ENCODE measurements around the gene CDH15. TPM values are rescaled to one million over a fixed set of nuclear protein-coding genes. Genes with fewer than 3 reads are reported as not detected.
"Not testable (repeated sequence)": the region's sequence is repeated elsewhere in the genome, so short reads cannot be mapped to it uniquely, and the experiment has no call there.

The CDH15 gene
- total RNA-seq, 1 donor: not detected

DNA sequence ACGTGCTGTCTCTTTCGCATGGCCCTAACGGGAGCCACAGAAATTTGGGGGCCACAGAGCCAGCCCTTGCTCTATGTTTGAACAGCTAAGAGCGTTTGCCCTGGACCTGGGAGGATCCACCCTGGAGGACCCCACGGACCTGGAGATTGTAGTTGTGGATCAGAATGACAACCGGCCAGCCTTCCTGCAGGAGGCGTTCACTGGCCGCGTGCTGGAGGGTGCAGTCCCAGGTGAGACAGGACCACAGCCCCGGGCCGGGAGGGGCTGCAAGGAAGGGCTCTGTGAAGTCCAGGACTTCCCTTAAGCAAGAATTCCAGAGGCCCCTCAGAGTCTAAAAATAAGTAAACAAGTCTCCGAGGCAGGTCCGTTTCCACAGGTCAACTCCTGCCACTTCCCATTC is 11.9 kb downstream of the CDH15 start:
- Histone ChIP-seq H3K4me1 (ENCODE audit: insufficient read depth, low read length) (no peaks in the 10 kb centered on the region), H3K27me3 (ENCODE audit: insufficient read depth, low read length) (no peaks in the 10 kb centered on the region), H3K9me3 (ENCODE audit: low read depth, low read length) (no peaks in the 10 kb centered on the region)

DNA sequence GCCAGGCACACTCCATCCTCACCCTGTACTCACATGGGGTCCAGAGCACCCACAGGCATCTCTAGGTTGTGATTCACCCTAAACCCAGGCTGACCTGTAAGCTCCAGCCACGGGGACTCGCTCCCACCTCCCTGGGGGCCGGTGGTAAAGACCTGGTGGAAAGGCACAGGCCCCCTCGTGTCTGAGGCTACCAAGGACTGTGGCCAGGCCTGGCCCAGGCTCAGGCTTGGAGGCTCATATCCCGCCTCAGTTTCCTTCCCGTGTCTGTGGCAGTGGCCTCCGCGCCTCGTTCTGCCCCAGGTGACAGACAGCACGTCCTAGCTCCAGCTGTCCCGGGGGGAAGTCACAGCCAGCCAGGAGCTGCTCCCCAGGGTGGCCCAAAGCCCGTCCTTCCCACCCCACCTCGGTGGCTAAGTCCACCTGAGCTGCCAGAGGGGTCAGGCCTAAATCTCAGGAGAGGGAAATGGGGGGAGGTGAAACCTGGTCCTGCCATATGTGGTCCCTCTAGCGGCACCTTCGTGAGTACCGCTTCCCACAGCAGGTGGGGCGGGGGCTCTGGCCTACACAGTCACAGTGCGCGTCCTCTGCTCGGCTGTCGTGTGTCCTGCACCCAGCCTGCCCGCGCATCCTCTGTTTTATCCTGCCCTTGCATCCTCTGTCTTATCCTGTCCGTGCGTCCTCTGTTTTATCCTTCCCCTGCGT is 12.6 kb downstream of the CDH15 start:
- H3K4me3 ChIP-seq (ENCODE audit: low read length): no peak overlapping the region
- no peaks in the 10 kb centered on the region for H3K27me3 ChIP-seq (ENCODE audit: insufficient read depth, low read length)
- no peaks in the 10 kb centered on the region for H3K4me1 ChIP-seq (ENCODE audit: insufficient read depth, low read length)
- H3K9me3 ChIP-seq (ENCODE audit: low read depth, low read length): no peaks in the 10 kb centered on the region

More for the DNA sequence above, 11.9 kb downstream of the CDH15 start:
- H3K4me3 ChIP-seq (ENCODE audit: low read length): no peak overlapping the region

DNA sequence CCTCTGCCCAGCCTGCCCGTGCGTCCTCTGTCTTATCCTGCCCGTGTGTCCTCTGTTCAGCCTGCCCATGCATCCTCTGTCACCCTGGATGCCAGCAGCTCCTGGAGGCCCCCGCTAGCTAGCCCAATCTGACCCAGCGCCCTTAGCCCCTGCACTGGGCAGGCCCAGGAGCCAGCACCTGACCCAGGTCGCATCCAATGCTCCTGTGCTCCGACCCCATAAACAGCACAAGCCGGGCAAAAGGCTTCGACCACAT is 13.1 kb downstream of the CDH15 start:
- H3K9me3 ChIP-seq (ENCODE audit: low read depth, low read length): no peaks in the 10 kb centered on the region
- H3K4me1 ChIP-seq (ENCODE audit: insufficient read depth, low read length): no peaks in the 10 kb centered on the region
- no peaks in the 10 kb centered on the region for H3K27me3 ChIP-seq (ENCODE audit: insufficient read depth, low read length)
- H3K4me3 ChIP-seq (ENCODE audit: low read length): no peak overlapping the region

DNA sequence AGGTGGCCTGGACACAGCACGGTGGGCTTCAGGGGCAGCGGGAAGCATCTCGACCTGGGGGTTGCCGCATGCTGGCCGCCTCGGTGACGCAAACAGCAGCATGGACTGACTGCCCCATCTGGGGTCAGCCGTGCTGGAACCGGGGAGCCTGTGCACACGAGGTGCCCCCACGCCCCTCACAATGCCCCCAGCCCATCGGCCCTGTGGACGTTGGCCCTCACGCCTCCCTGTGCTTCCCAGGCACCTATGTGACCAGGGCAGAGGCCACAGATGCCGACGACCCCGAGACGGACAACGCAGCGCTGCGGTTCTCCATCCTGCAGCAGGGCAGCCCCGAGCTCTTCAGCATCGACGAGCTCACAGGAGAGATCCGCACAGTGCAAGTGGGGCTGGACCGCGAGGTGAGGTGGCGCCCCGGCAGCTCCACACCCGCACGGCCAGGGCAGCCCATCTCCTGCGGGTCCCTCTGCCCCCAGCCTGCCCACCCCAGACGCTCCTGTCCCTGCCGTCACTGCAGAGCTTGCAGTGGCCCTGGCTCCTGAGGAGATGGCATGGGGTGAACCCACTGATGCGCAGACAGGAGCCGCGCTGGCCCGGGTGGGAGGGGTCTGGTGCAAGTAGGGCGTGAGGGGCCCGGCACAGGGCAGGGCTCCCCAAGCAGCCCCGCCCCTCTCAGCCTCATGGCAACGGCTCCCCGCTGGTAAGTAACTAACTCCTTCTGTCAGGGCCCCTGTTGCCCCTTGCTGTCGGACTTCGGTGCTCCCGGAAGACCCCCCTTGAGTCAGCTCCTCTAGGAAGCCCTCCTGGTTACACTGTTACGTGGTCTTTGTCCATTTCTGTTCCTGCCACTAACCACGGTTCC is 13.6 kb downstream of the CDH15 start:
- Histone ChIP-seq H3K4me3 (ENCODE audit: low read length) (no peak overlapping the region), H3K4me1 (ENCODE audit: insufficient read depth, low read length) (no peaks in the 10 kb centered on the region), H3K9me3 (ENCODE audit: low read depth, low read length) (no peaks in the 10 kb centered on the region), H3K27me3 (ENCODE audit: insufficient read depth, low read length) (no peaks in the 10 kb centered on the region)

DNA sequence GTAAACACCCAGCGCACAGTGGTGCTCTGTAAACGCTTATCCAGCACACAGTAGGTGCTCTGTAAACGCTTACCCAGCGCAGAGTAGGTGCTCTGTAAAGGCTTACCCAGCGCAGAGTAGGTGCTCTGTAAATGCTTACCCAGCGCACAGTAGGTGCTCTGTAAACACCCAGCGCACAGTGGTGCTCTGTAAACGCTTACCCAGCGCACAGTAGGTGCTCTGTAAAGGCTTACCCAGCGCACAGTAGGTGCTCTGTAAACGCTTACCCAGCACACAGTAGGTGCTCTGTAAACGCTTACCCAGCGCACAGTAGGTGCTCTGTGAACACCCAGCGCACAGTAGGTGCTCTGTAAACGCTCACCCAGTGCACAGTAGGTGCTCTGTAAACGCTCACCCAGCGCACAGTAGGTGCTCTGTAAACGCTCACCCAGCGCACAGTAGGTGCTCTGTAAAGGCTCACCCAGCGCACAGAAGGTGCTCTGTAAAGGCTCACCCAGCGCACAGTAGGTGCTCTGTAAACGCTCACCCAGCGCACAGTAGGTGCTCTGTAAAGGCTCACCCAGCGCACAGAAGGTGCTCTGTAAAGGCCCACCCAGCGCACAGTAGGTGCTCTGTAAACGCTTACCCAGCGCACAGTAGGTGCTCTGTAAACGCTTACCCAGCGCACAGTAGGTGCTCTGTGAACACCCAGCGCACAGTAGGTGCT is 14.5 kb downstream of the CDH15 start:
- not testable (repeated sequence) for H3K4me3 ChIP-seq (ENCODE audit: low read length); H3K4me1 ChIP-seq (ENCODE audit: insufficient read depth, low read length); H3K27me3 ChIP-seq (ENCODE audit: insufficient read depth, low read length); H3K9me3 ChIP-seq (ENCODE audit: low read depth, low read length)

DNA sequence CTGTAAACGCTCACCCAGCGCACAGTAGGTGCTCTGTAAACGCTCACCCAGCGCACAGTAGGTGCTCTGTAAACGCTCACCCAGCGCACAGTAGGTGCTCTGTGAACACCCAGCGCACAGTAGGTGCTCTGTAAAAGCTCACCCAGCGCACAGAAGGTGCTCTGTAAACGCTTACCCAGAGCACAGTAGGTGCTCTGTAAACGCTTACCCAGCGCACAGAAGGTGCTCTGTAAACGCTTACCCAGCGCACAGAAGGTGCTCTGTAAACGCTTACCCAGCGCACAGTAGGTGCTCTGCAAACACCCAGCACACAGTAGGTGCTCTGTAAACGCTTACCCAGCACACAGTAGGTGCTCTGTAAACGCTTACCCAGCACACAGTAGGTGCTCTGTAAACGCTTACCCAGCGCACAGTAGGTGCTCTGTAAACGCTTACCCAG is 15.1 kb downstream of the CDH15 start:
- H3K4me3 ChIP-seq (ENCODE audit: low read length); H3K9me3 ChIP-seq (ENCODE audit: low read depth, low read length); H3K27me3 ChIP-seq (ENCODE audit: insufficient read depth, low read length); H3K4me1 ChIP-seq (ENCODE audit: insufficient read depth, low read length): not testable (repeated sequence)

DNA sequence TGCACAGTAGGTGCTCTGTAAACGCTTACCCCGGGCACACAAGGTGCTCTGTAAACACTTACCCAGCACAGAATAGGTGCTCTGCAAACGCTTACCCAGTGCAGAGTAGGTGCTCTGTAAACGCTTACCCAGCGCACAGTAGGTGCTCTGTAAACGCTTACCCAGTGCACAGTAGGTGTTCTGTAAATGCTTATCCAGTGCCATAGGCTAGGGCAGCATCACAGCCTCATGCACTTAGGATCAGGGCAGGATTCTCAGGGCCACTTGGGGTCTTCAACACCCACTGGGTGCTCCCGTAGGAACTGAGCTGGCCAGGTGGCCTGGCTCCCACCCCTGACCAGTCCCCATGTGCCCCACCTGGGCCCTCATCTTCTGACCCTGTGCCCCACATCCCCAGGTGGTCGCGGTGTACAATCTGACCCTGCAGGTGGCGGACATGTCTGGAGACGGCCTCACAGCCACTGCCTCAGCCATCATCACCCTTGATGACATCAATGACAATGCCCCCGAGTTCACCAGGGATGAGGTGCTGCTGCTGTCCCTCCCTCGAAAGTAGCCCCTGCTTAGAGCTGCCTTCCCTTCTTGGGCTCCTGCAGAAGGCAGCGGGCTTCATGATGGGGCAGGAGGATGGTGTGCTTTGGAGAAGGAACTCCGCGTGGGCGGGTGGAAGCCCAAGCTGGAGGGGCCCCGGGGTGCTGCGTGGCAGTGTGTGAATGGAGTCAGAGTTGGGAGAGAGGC is 15.7 kb downstream of the CDH15 start:
- no peak overlapping the region for H3K4me3 ChIP-seq (ENCODE audit: low read length)
- H3K9me3 ChIP-seq (ENCODE audit: low read depth, low read length): no peaks in the 10 kb centered on the region
- H3K27me3 ChIP-seq (ENCODE audit: insufficient read depth, low read length): no peaks in the 10 kb centered on the region
- peaks cover 3% of the 10 kb centered on the region for H3K4me1 ChIP-seq (ENCODE audit: insufficient read depth, low read length)

DNA sequence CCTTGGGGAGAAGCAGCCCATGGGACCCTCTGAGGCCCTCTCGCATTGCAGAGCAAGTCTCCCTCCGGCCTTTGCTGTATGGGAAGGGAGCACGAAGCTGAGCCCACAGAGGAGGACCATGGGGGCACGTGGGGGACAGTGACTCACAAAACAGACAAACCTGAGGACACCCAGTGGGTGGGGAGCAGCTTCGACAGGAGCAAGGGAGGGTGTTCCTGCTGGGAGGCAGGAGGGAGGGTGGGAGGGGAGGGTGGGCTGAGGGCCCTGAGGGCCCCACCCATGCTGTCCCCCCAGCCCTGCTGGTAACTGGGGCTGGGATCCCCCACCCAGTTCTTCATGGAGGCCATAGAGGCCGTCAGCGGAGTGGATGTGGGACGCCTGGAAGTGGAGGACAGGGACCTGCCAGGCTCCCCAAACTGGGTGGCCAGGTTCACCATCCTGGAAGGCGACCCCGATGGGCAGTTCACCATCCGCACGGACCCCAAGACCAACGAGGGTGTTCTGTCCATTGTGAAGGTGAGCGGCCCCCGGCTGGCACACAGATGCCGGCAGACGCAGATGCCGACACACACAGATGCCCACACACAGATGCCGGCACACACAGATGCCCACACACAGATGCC is 16.3 kb downstream of the CDH15 start:
- Histone ChIP-seq H3K27me3 (ENCODE audit: insufficient read depth, low read length) (no peaks in the 10 kb centered on the region), H3K4me1 (ENCODE audit: insufficient read depth, low read length) (peaks cover 4% of the 10 kb centered on the region), H3K9me3 (ENCODE audit: low read depth, low read length) (no peaks in the 10 kb centered on the region), H3K4me3 (ENCODE audit: low read length) (no peak overlapping the region)

DNA sequence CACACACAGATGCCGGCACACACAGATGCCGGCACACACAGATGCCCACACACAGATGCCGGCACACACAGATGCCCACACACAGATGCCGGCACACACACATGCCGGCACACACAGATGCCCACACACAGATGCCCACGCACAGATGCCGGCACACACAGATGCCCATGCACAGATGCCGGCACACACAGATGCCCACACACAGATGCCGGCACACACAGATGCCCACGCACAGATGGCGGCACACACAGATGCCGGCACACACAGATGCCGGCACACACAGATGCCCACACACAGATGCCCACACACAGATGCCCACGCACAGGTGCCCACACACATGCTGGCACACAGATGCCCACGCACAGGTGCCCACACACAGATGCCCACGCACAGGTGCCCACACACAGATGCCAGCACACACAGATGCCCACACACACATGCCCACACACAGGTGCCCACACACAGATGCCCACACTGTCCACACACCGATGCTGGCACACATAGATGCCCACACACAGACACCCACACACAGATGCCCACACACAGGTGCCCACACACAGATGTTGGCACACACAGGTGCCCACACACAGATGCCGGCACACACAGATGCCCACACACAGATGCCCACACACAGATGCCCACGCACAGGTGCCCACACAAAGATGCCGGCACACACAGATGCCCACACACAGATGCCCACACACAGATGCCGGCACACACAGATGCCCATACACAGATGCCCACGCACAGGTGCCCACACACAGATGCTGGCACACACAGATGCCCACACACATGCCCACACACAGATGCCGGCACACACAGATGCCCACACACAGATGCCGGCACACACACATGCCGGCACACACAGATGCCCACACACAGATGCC is 17.2 kb downstream of the CDH15 start:
- not testable (repeated sequence) for H3K9me3 ChIP-seq (ENCODE audit: low read depth, low read length); H3K27me3 ChIP-seq (ENCODE audit: insufficient read depth, low read length); H3K4me3 ChIP-seq (ENCODE audit: low read length); H3K4me1 ChIP-seq (ENCODE audit: insufficient read depth, low read length)

DNA sequence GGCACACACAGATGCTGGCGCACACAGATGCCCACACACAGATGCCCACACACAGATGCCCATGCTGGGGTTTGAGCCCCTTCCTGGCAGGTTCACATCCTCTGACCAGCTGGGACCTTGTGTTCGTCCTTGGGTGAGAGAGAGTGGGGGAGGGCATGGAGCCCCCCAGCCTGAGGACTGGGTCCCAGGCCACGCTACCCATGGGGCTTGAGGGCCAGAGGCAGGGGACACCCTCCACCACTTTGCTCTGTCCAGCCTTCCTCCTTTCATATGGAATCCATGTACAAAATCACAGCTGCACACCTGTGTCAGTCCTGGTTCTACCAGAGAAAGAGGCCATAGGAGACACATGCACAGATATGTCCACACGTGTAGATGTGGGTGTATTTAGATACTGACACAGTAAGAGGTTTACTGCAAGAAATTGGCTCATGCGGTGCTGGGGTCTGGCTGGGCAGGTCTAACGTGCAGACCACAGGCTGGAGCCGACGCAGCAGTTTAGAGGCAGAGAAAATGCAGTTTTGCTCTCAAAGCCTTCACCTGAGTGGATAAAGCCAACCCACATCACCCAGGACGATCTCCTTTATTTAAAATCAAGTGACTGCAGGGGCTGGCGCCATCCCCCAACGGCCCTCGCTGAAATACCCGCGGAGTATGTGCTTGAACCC is 17.9 kb downstream of the CDH15 start:
- no peak overlapping the region for H3K4me3 ChIP-seq (ENCODE audit: low read length)
- H3K4me1 ChIP-seq (ENCODE audit: insufficient read depth, low read length): peaks cover 4% of the 10 kb centered on the region

DNA sequence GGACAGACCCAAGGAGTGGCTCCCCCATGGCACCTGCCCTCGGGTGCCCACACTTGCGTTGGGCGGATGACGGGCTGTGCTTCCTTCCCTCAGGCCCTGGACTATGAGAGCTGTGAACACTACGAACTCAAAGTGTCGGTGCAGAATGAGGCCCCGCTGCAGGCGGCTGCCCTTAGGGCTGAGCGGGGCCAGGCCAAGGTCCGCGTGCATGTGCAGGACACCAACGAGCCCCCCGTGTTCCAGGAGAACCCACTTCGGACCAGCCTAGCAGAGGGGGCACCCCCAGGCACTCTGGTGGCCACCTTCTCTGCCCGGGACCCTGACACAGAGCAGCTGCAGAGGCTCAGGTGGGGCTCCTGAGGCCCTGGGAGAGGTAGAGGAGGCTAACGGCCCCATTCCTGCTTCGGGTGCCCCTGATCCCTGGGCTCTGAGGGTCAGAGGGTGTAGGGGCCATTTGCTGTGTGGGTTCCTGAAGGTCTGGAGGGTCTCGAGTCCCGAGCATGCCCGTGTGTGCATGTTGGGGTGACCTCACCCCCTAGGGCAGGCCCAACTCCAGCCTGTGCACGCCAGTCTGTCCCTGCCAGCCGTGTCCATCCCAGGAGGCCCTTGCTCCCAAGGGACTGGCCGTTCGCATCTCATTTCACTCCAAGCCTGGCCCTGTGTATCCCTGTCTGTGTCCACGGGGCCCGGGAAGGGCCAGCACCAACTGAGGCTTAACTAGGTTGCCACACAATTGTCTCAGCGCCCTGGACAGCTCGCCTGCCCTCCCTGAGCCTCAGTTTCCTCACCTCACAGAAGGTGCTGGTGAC is 18.8 kb downstream of the CDH15 start:
- Histone ChIP-seq H3K27me3 (ENCODE audit: insufficient read depth, low read length) (no peaks in the 10 kb centered on the region), H3K4me1 (ENCODE audit: insufficient read depth, low read length) (peaks cover 4% of the 10 kb centered on the region), H3K9me3 (ENCODE audit: low read depth, low read length) (no peaks in the 10 kb centered on the region), H3K4me3 (ENCODE audit: low read length) (no peak overlapping the region)

More for the DNA sequence above, 17.9 kb downstream of the CDH15 start:
- H3K9me3 ChIP-seq (ENCODE audit: low read depth, low read length): no peaks in the 10 kb centered on the region
- no peaks in the 10 kb centered on the region for H3K27me3 ChIP-seq (ENCODE audit: insufficient read depth, low read length)

DNA sequence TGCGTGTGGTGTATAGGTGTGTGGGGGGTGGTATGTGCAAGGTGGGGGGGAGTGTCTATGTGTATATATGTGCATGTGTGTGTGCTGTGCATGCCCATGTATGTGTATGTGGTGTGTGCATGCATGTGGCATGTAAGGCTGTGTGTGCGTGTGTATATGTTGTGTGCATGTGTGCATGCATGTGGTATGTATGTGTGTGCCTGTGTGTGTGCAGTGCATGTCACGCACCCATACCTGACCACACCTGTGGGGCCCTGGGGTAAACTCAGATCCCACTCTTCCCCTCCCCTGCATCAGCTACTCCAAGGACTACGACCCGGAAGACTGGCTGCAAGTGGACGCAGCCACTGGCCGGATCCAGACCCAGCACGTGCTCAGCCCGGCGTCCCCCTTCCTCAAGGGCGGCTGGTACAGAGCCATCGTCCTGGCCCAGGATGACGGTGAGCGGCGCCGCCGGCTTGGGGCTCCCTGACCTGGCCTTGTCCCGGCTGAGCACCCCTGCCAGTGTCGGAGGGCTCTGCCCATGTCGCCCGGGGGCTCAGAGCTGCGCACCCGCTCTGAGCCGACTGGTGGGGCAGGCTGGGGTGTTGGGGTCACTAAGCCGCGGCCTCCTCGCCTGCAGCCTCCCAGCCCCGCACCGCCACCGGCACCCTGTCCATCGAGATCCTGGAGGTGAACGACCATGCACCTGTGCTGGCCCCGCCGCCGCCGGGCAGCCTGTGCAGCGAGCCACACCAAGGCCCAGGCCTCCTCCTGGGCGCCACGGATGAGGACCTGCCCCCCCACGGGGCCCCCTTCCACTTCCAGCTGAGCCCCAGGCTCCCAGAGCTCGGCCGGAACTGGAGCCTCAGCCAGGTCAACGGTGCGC is 19.7 kb downstream of the CDH15 start:
- no peak overlapping the region for H3K4me3 ChIP-seq (ENCODE audit: low read length)
- no peaks in the 10 kb centered on the region for H3K9me3 ChIP-seq (ENCODE audit: low read depth, low read length)
- H3K27me3 ChIP-seq (ENCODE audit: insufficient read depth, low read length): no peaks in the 10 kb centered on the region
- peaks cover 4% of the 10 kb centered on the region for H3K4me1 ChIP-seq (ENCODE audit: insufficient read depth, low read length)

Data from mononuclear cell (primary cell).